CD14-positive monocyte (primary cell): ENCODE measurements around the gene MRPS6. TPM values are rescaled to one million over a fixed set of nuclear protein-coding genes. Genes with fewer than 3 reads are reported as not detected.
A peak's percentile ranks its signal among the peaks of the same experiment; 100 is the strongest.

Experiments
- DNase-seq, 3 donors: peaks; one replicate each; pipeline ENCODE4 v3.0.0-alpha.2; 2011 to 2022
- H2AFZ ChIP-seq: 2 replicates; pipeline ENCODE4 v1.6.0; 2012; ENCODE audit warnings: mild to moderate bottlenecking, low read depth, low read length, inconsistent platforms; ENCODE audit not compliant: insufficient read depth, poor library complexity, severe bottlenecking
- H3K27ac ChIP-seq, 2 donors: 1 replicate in 1 of 2; 2 replicates in 1 of 2; pipeline ENCODE4 v1.5.1; 2012 to 2013; ENCODE audit warnings: low read length in 2 of 2, control low read depth in 1 of 2, inconsistent platforms in 1 of 2, low read depth in 1 of 2, mild to moderate bottlenecking in 1 of 2
- H3K27me3 ChIP-seq, 2 donors: one replicate each; pipeline versions ENCODE4 v1.6.0 to v1.6.1; 2011 to 2013; ENCODE audit warnings: low read length in 2 of 2; ENCODE audit not compliant: control insufficient read depth in 2 of 2, insufficient read depth in 2 of 2
- H3K36me3 ChIP-seq, 2 donors: replicated peaks in 1 of 2; 1 replicate in 1 of 2; 2 replicates in 1 of 2; pipeline versions ENCODE4 v1.5.1 to v1.6.1; 2012 to 2013; ENCODE audit warnings: low read length in 2 of 2, control low read depth in 1 of 2, inconsistent platforms in 1 of 2, mild to moderate bottlenecking in 1 of 2; ENCODE audit not compliant: insufficient read depth in 2 of 2, control insufficient read depth in 1 of 2
- H3K4me1 ChIP-seq, 2 donors: 1 replicate in 1 of 2; 2 replicates in 1 of 2; pipeline versions ENCODE4 v1.5.1 to v1.6.1; 2012 to 2013; ENCODE audit warnings: low read length in 2 of 2, control low read depth in 1 of 2, inconsistent platforms in 1 of 2, mild to moderate bottlenecking in 1 of 2, moderate library complexity in 1 of 2; ENCODE audit not compliant: insufficient read depth in 2 of 2, control insufficient read depth in 1 of 2
- H3K4me2 ChIP-seq: replicated peaks from 2 replicates; pipeline ENCODE3; 2012; ENCODE audit warnings: low read length, moderate library complexity, mild to moderate bottlenecking; ENCODE audit not compliant: poor library complexity, severe bottlenecking; ENCODE audit errors: extremely low read depth
- H3K4me3 ChIP-seq, 3 experiments: fragments of 200-600 bp in 1 of 3; sonication (generic) in 1 of 3; replicated peaks in 1 of 3; 1 replicate in 2 of 3; 2 replicates in 1 of 3; pipeline ENCODE4 v1.5.1; 2011 to 2013; ENCODE audit warnings: low read length in 3 of 3, mild to moderate bottlenecking in 3 of 3, control low read depth in 2 of 3, low read depth in 2 of 3, inconsistent platforms in 1 of 3, moderate library complexity in 1 of 3
- H3K79me2 ChIP-seq: 2 replicates; pipeline ENCODE4 v1.6.0; 2012; ENCODE audit warnings: mild to moderate bottlenecking, control low read depth, inconsistent platforms, low read length, moderate library complexity; ENCODE audit not compliant: insufficient read depth
- H3K9ac ChIP-seq: 2 replicates; pipeline ENCODE4 v1.6.0; 2017; ENCODE audit warnings: low read length, mild to moderate bottlenecking; ENCODE audit not compliant: insufficient read depth, poor library complexity, severe bottlenecking
- H3K9me3 ChIP-seq, 2 donors: replicated peaks in 1 of 2; 1 replicate in 1 of 2; 2 replicates in 1 of 2; pipeline versions ENCODE4 v1.5.1 to v1.6.1; 2012 to 2013; ENCODE audit warnings: low read length in 2 of 2, control low read depth in 1 of 2; ENCODE audit not compliant: control insufficient read depth in 1 of 2, insufficient read depth in 1 of 2
- H4K20me1 ChIP-seq: 2 replicates; pipeline ENCODE4 v1.6.0; 2012; ENCODE audit warnings: mild to moderate bottlenecking, low read length, control low read depth, moderate library complexity; ENCODE audit not compliant: insufficient read depth
- H3K27ac Mint-ChIP-seq, 7 donors: one replicate each; pipeline ENCODE4 v1.8.0; 2020; ENCODE audit warnings: mild to moderate bottlenecking in 7 of 7, mixed read lengths in 7 of 7, moderate library complexity in 6 of 7, inconsistent platforms in 2 of 7
- H3K27me3 Mint-ChIP-seq, 3 donors: one replicate each; pipeline ENCODE4 v1.8.0; 2021 to 2022; ENCODE audit warnings: low read depth in 3 of 3, mild to moderate bottlenecking in 3 of 3, mixed read lengths in 3 of 3, moderate library complexity in 3 of 3, inconsistent platforms in 1 of 3
- H3K36me3 Mint-ChIP-seq, 2 donors: one replicate each; pipeline ENCODE4 v1.8.0; 2020; ENCODE audit warnings: mixed read lengths in 2 of 2, inconsistent platforms in 1 of 2, mild to moderate bottlenecking in 1 of 2
- H3K4me1 Mint-ChIP-seq: one replicate; pipeline ENCODE4 v1.8.0; 2020; ENCODE audit warnings: mild to moderate bottlenecking, mixed read lengths
- H3K4me3 Mint-ChIP-seq, 2 donors: one replicate each; pipeline ENCODE4 v1.8.0; 2020; ENCODE audit warnings: mild to moderate bottlenecking in 2 of 2, mixed read lengths in 2 of 2, moderate library complexity in 1 of 2
- H3K9me3 Mint-ChIP-seq, 7 donors: one replicate each; pipeline ENCODE4 v1.8.0; 2020 to 2022; ENCODE audit warnings: mixed read lengths in 7 of 7, mild to moderate bottlenecking in 6 of 7, moderate library complexity in 6 of 7, inconsistent platforms in 2 of 7
- WGBS: methylation state at CpG from one replicate; pipeline ENCODE4 v1.1.5; 2013; ENCODE audit warnings: missing lambda C conversion rate; ENCODE audit not compliant: insufficient coverage; 5-methylcytosine and 5-hydroxymethylcytosine counted together
- intact Hi-C, 2 donors: fragments of 100-400 bp; cut with micrococcal nuclease; formaldehyde crosslinking; loops; one replicate each; pipeline versions ENCODE4 v1.15.0 to v1.15.1; 2023
- polyA plus RNA-seq, 3 donors: library from polyadenylated mRNA; depleted of rRNA in 1 of 3; unstranded in 2 of 3; stranded (reverse) in 1 of 3; fragments of 300-500 nt in 2 of 3; fragments of >200 nt in 1 of 3; fragmentation: Illumina TruSeq in 2 of 3; gene quantifications; 1 replicate in 2 of 3; 2 replicates in 1 of 3; pipeline ENCODE4 v1.2.3, GENCODE V29; 2012 to 2021
- TF ChIP-seq, protein P1 (sequence below): fragments of 200-600 bp; IDR thresholded peaks from one replicate; pipeline ENCODE4 v1.8.0; 2022; ENCODE audit warnings: antibody characterized with exemption, mild to moderate bottlenecking

MRPS6 gene
- polyA plus RNA-seq, 3 donors = 29.8 to 124 (median 101) TPM

DNA sequence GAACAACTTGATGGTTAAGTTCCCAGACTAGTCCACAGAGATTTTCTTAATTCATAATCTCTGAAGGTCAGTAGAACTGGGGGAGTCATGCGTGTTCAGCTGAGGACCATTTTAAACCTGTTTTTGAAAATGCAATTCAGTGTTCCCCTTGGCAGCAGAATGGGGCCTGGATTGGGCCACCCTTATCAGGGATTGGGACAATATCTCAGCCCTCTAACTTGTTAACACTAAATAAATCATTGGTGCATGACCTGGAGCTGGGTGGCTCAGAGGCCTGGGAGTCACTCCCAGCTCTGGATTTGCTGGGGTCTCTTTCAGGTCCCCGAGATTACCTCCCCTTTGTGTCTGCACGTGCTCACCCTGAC, 55.3 kb downstream of the MRPS6 start:
- Histone ChIP-seq H3K9ac (no peak overlapping the region), H3K27me3 (no peaks in the 10 kb centered on the region), H4K20me1 (peaks cover 43% of the 10 kb centered on the region), H2AFZ (no peak overlapping the region), H3K79me2 (peaks cover 9% of the 10 kb centered on the region), H3K4me2 (no peak overlapping the region), H3K4me1 (peaks cover 23 to 25% of the 10 kb centered on the region in 2 donors), H3K27ac (no peak overlapping the region), H3K36me3 (peaks cover 20 to 52% of the 10 kb centered on the region in 2 donors), H3K9me3 (no peaks in the 10 kb centered on the region), H3K4me3 (no peak overlapping the region)
- H3K36me3 Mint-ChIP-seq = peaks cover 42 to 51% of the 10 kb centered on the region in 2 donors
- peak overlapping the region in 2 of 7 donors; percentile 15 to 27 for H3K27ac Mint-ChIP-seq
- H3K27me3 Mint-ChIP-seq = peaks cover 0 to 1% (median 0%) of the 10 kb centered on the region in 3 donors
- peaks cover 44% of the 10 kb centered on the region for H3K4me1 Mint-ChIP-seq
- H3K9me3 Mint-ChIP-seq = peaks cover 0 to 5% (median 0%) of the 10 kb centered on the region in 7 donors
- TF ChIP-seq, protein P1, sequence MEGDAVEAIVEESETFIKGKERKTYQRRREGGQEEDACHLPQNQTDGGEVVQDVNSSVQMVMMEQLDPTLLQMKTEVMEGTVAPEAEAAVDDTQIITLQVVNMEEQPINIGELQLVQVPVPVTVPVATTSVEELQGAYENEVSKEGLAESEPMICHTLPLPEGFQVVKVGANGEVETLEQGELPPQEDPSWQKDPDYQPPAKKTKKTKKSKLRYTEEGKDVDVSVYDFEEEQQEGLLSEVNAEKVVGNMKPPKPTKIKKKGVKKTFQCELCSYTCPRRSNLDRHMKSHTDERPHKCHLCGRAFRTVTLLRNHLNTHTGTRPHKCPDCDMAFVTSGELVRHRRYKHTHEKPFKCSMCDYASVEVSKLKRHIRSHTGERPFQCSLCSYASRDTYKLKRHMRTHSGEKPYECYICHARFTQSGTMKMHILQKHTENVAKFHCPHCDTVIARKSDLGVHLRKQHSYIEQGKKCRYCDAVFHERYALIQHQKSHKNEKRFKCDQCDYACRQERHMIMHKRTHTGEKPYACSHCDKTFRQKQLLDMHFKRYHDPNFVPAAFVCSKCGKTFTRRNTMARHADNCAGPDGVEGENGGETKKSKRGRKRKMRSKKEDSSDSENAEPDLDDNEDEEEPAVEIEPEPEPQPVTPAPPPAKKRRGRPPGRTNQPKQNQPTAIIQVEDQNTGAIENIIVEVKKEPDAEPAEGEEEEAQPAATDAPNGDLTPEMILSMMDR = no peak
- no peak for DNase-seq
- intact Hi-C loops = no loop called here
- no peak overlapping the region for H3K4me3 Mint-ChIP-seq
- 100% methylated on average over 3 of the region's 3 CpGs for WGBS

DNA sequence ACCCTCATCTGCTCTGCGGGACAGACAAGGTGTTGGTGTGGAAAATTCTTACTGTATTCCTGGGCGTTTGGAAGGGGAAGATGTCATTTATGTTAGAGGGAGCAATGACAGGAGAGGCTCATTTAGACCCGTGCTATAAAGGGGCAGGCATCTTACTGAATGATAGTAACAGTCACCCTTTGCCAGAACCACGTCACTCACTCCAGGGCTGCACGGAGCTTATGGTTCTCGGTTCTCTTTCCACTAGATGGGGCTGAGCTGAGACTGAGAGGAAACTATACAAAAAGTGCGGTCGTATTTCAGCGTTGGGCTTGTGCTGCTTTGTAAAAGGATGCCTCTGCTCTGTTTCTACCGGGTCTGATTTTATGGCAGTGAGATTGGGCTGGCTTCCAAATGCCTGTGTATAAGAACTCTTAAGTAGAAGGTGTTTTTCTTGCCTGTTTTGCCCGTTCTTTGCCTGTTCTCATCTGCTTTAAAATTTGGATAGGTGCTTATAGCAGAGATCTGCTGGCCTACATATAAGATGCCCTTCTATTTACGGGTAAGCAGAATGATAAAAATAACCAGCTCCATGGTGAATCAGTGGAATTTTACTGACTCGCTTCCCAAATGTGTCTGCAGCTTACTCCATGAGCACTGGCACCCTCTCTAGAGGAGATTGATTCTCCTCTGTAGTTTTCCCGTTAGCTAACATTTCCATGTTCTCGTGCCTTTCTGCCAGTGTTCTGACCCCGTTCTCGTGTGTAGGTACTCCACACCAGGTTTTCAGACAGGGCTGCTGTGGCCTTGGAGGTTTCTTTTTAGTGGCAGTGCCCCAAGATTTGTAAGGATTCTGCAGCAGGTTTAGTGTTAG, 55.9 kb downstream of the MRPS6 start:
- Histone ChIP-seq H3K27me3 (no peaks in the 10 kb centered on the region), H4K20me1 (peaks cover 45% of the 10 kb centered on the region), H3K4me1 (peaks cover 29 to 31% of the 10 kb centered on the region in 2 donors), H2AFZ (no peak overlapping the region), H3K4me2 (no peak overlapping the region), H3K27ac (no peak overlapping the region), H3K9me3 (no peaks in the 10 kb centered on the region), H3K36me3 (peaks cover 20 to 52% of the 10 kb centered on the region in 2 donors), H3K79me2 (peaks cover 9% of the 10 kb centered on the region), H3K4me3 (no peak overlapping the region), H3K9ac (no peak overlapping the region)
- Mint-ChIP-seq H3K27ac (peak overlapping the region in 3 of 7 donors; percentile 15 to 39 (median 27)), H3K27me3 (peaks cover 0 to 1% (median 0%) of the 10 kb centered on the region in 3 donors), H3K36me3 (peaks cover 45 to 52% of the 10 kb centered on the region in 2 donors), H3K4me1 (peaks cover 50% of the 10 kb centered on the region), H3K9me3 (peaks cover 0 to 6% (median 0%) of the 10 kb centered on the region in 7 donors), H3K4me3 (no peak overlapping the region)
- TF ChIP-seq, protein P1 = no peak
- intact Hi-C loops = no loop called here
- WGBS = 85% methylated on average over 12 of the region's 17 CpGs
- no peak for DNase-seq
